NCI-H2196 treated with DMSO at 0.1 percent for 48 hours (cell line): ENCODE results near the gene RFNG.

Experiments
- DNase-seq: peaks from one replicate; lab custom pipeline; 2025; ENCODE audit not compliant: unreplicated experiment; lab: John Stamatoyannopoulos, UW

The RFNG gene

GRCh38 chr17:82016061-82016874, 35.3 kb downstream of the RFNG start:
- DNase-seq = no peak

- no peak for DNase-seq
These were observed 36.2 kb downstream of the RFNG start for GRCh38 chr17:82015311-82015971.

- DNase-seq = no peak
These were observed 36.7 kb downstream of the RFNG start for GRCh38 chr17:82014971-82015310.

- DNase-seq = no peak
These were observed 37.2 kb downstream of the RFNG start for GRCh38 chr17:82014432-82014831.

GRCh38 chr17:82013772-82014321, 37.8 kb downstream of the RFNG start:
- no peak for DNase-seq

GRCh38 chr17:82013341-82013740, 38.3 kb downstream of the RFNG start:
- DNase-seq = no peak

- peak; percentile 37 for DNase-seq
These were observed 38.8 kb downstream of the RFNG start for GRCh38 chr17:82012640-82013295.

- DNase-seq = no peak
These were observed 39.4 kb downstream of the RFNG start for GRCh38 chr17:82012261-82012639.

GRCh38 chr17:82011617-82012187, 39.9 kb downstream of the RFNG start:
- DNase-seq = no peak

GRCh38 chr17:82010575-82011525, 40.8 kb downstream of the RFNG start:
- no peak for DNase-seq

GRCh38 chr17:82009413-82009812, 42.2 kb downstream of the RFNG start:
- no peak for DNase-seq

GRCh38 chr17:82008941-82009405, 42.6 kb downstream of the RFNG start:
- DNase-seq = no peak

GRCh38 chr17:82008258-82008940, 43.2 kb downstream of the RFNG start:
- no peak for DNase-seq

GRCh38 chr17:82007495-82008257, 43.9 kb downstream of the RFNG start:
- no peak for DNase-seq

- no peak for DNase-seq
These were observed 44.5 kb downstream of the RFNG start for GRCh38 chr17:82007228-82007494.

- DNase-seq = no peak
These were observed 45.0 kb downstream of the RFNG start for GRCh38 chr17:82006468-82007227.

- no peak for DNase-seq
These were observed 45.8 kb downstream of the RFNG start for GRCh38 chr17:82005701-82006348.
